ENCODE results near the gene CGREF1. TPM values are rescaled to one million over a fixed set of nuclear protein-coding genes. Genes with fewer than 3 reads are reported as not detected.
A peak's percentile ranks its signal among the peaks of the same experiment; 100 is the strongest.

Gene CGREF1
- total RNA-seq, 1 donor from 2014 or later, result not detected

DNA sequence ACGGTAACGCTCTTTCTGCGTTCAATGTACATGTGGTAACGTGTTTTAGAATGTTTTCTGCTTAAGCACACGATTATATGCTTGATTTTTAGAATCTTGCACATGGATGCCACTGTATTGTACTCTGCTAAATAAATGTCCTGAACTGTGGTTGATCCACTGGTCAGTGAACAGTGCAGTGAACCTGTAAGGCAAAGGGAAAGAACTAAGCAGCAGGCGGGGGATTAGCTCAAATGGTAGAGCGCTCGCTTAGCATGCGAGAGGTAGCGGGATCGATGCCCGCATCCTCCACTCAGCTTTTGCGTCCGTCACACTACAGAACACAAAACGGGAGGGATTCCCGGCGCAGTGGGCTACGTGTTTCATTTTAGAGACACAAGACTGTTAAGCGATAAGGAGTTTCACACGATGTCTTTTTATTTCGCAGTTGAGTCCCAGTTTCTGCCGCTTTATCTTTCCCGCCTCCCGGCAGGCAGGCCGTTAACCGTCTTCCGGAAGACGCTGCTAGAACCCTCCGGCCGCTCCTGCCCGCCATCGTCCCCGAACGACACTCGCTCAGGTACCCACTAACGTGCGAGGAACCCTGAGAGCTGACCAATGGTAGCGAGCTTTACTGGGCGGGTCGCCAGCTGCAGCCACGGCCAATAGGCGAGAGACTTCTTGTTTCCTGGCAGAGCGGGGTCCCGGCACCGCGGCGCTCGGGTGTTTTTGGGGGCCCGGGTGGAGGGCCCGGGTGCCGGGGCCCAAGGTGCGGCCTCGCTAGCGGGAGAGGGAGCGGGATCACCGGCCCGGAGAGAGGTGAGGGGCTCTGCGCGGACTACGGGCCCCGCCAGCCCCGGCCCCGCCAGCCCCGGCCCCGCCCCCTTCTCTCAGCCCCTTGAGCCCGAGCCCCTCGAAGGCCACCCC lies 67.7 kb downstream of the CGREF1 start, which contains the start of gene AGBL5:
Gene AGBL5, plus strand, starts transcription at position 673 of the 906 bp plus-strand sequence. CDS start 1,291 bp downstream, outside the sequence.
- peak; percentile 94 for DNase-seq (ENCODE audit: low spot score)
- TF ChIP-seq, protein P1, sequence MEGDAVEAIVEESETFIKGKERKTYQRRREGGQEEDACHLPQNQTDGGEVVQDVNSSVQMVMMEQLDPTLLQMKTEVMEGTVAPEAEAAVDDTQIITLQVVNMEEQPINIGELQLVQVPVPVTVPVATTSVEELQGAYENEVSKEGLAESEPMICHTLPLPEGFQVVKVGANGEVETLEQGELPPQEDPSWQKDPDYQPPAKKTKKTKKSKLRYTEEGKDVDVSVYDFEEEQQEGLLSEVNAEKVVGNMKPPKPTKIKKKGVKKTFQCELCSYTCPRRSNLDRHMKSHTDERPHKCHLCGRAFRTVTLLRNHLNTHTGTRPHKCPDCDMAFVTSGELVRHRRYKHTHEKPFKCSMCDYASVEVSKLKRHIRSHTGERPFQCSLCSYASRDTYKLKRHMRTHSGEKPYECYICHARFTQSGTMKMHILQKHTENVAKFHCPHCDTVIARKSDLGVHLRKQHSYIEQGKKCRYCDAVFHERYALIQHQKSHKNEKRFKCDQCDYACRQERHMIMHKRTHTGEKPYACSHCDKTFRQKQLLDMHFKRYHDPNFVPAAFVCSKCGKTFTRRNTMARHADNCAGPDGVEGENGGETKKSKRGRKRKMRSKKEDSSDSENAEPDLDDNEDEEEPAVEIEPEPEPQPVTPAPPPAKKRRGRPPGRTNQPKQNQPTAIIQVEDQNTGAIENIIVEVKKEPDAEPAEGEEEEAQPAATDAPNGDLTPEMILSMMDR (IDR thresholded peaks at IDR 0.05; ENCODE audit: unreplicated experiment), result no peak
- Mint-ChIP-seq H3K4me1 (ENCODE audit: unreplicated experiment) (peaks cover 36% of the 10 kb centered on the region), H3K4me3 (ENCODE audit: unreplicated experiment) (peak within 1 kb of the TSS; percentile 97), H3K9me3 (ENCODE audit: unreplicated experiment) (no peaks in the 10 kb centered on the region), H3K36me3 (ENCODE audit: low read depth, unreplicated experiment) (peaks cover 37% of the 10 kb centered on the region), H3K27me3 (ENCODE audit: unreplicated experiment) (peaks cover 33% of the 10 kb centered on the region), H3K27ac (ENCODE audit: unreplicated experiment) (peak within 1 kb of the TSS; percentile 99)

Other genes starting within 250 kb of the CGREF1 start
- 4.1 TPM for gene MAPRE3, start 148.5 kb downstream of the CGREF1 start, total RNA-seq (ENCODE audit: unreplicated experiment)
- gene TMEM214, start 86.2 kb downstream of the CGREF1 start, total RNA-seq (ENCODE audit: unreplicated experiment), result 55.3 TPM
- gene AGBL5, start 67.5 kb downstream of the CGREF1 start, total RNA-seq (ENCODE audit: unreplicated experiment), result 32.5 TPM
- 379 TPM for gene OST4, start 47.5 kb downstream of the CGREF1 start, total RNA-seq (ENCODE audit: unreplicated experiment)
- gene EMILIN1, start 40.5 kb downstream of the CGREF1 start, total RNA-seq (ENCODE audit: unreplicated experiment), result 2.1 TPM
- gene KHK, start 32.4 kb downstream of the CGREF1 start, total RNA-seq (ENCODE audit: unreplicated experiment), result 1.4 TPM
- 0.31 TPM for gene ABHD1, start 4.7 kb upstream of the CGREF1 start, total RNA-seq (ENCODE audit: unreplicated experiment)
- 42.9 TPM for gene PREB, start 15.5 kb upstream of the CGREF1 start, total RNA-seq (ENCODE audit: unreplicated experiment)
- not detected for gene PRR30, start 20.3 kb upstream of the CGREF1 start, total RNA-seq (ENCODE audit: unreplicated experiment)
- not detected for gene TCF23, start 29.9 kb upstream of the CGREF1 start, total RNA-seq (ENCODE audit: unreplicated experiment)
- gene ATRAID, start 92.9 kb upstream of the CGREF1 start, total RNA-seq (ENCODE audit: unreplicated experiment), result 89.9 TPM
- 63.0 TPM for gene SLC5A6, start 93.1 kb upstream of the CGREF1 start, total RNA-seq (ENCODE audit: unreplicated experiment)
- gene CAD, start 98.2 kb upstream of the CGREF1 start, total RNA-seq (ENCODE audit: unreplicated experiment), result 49.4 TPM
- gene SLC30A3, start 143.9 kb upstream of the CGREF1 start, total RNA-seq (ENCODE audit: unreplicated experiment), result not detected
- not detected for gene DNAJC5G, start 156.3 kb upstream of the CGREF1 start, total RNA-seq (ENCODE audit: unreplicated experiment)
- not detected for gene TRIM54, start 163.3 kb upstream of the CGREF1 start, total RNA-seq (ENCODE audit: unreplicated experiment)
- 1.5 TPM for gene UCN, start 189.3 kb upstream of the CGREF1 start, total RNA-seq (ENCODE audit: unreplicated experiment)
- gene MPV17, start 204.0 kb upstream of the CGREF1 start, total RNA-seq (ENCODE audit: unreplicated experiment), result 55.0 TPM
- 61.4 TPM for gene GTF3C2, start 237.6 kb upstream of the CGREF1 start, total RNA-seq (ENCODE audit: unreplicated experiment)

Data from endothelial cell (in vitro differentiated cells).